Measurements from ENCODE around the gene CCL14. TPM values are rescaled to one million over a fixed set of nuclear protein-coding genes. Genes with fewer than 3 reads are reported as not detected.
A peak's percentile ranks its signal among the peaks of the same experiment; 100 is the strongest.

The CCL14 gene
- total RNA-seq, 4 donors from 2014 or later = 6.5 to 57.5 (median 38.0) TPM

GRCh38 chr17:36014946-36015345 is 28.4 kb upstream of the CCL14 start:
- Histone ChIP-seq H3K4me1 (no peaks in the 10 kb centered on the region), H3K27me3 (peaks cover 16% of the 10 kb centered on the region), H3K36me3 (no peaks in the 10 kb centered on the region), H3K27ac (no peak overlapping the region), H3K4me3 (no peak overlapping the region), H3K9me3 (peaks cover 0 to 20% (median 0%) of the 10 kb centered on the region in 3 donors)
- no peak for TF ChIP-seq CTCF (IDR thresholded peaks at IDR 0.05)
- no peak for TF ChIP-seq POLR2A (IDR thresholded peaks at IDR 0.05)
- TF ChIP-seq EP300 (IDR thresholded peaks at IDR 0.05) = no peak
- WGBS, 2 donors (ENCODE audit: low coverage in 1 of 2) = 52 to 56% methylated on average over 5 of the region's 5 CpGs
- no peak for ATAC-seq

DNA sequence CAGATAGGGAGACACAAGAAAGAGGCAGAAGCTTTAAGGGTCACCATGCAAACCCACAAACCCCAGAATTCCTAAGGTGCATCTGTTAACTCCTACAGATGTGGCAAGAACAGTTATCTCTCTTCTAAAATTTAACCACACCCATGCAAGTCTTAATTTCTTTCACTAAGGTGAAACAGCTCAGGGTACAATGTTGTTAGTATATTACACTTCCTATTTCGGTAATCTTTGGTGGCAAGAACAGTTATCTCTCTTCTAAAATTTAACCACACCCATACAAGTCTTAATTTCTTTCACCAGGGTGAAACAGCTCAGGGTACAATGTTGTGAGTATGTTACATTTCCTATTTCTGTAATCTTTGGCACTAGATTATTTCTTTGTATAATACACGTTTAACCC is 24.7 kb upstream of the CCL14 start:
- H3K27ac ChIP-seq = no peak overlapping the region
- no peak overlapping the region for H3K4me3 ChIP-seq
- H3K27me3 ChIP-seq = peaks cover 12% of the 10 kb centered on the region
- WGBS, 2 donors (ENCODE audit: low coverage in 1 of 2) = 52 to 73% methylated on average over 2 of the region's 2 CpGs
- no peaks in the 10 kb centered on the region for H3K4me1 ChIP-seq
- no peak for TF ChIP-seq POLR2AphosphoS5 (IDR thresholded peaks at IDR 0.05)
- no peak for TF ChIP-seq CTCF (IDR thresholded peaks at IDR 0.05)
- no peak for TF ChIP-seq POLR2A (IDR thresholded peaks at IDR 0.05)
- no peak for TF ChIP-seq EP300 (IDR thresholded peaks at IDR 0.05)
- no peak for ATAC-seq
- no peaks in the 10 kb centered on the region for H3K36me3 ChIP-seq
- H3K9me3 ChIP-seq = peaks cover 0 to 43% (median 0%) of the 10 kb centered on the region in 3 donors

- Histone ChIP-seq H3K36me3 (no peaks in the 10 kb centered on the region), H3K4me3 (no peak overlapping the region), H3K9me3 (peaks cover 0 to 43% (median 0%) of the 10 kb centered on the region in 3 donors), H3K27ac (no peak overlapping the region), H3K4me1 (no peaks in the 10 kb centered on the region), H3K27me3 (peaks cover 12% of the 10 kb centered on the region)
- WGBS, 2 donors (ENCODE audit: low coverage in 1 of 2) = 77 to 92% methylated on average over 5 to 11 of the region's 14 CpGs
- no peak for ATAC-seq
- TF ChIP-seq CTCF (IDR thresholded peaks at IDR 0.05) (peak in 1 of 4 experiments; percentile 13), POLR2A (IDR thresholded peaks at IDR 0.05) (no peak)
These were observed 22.6 kb upstream of the CCL14 start for GRCh38 chr17:36008998-36009665.

DNA sequence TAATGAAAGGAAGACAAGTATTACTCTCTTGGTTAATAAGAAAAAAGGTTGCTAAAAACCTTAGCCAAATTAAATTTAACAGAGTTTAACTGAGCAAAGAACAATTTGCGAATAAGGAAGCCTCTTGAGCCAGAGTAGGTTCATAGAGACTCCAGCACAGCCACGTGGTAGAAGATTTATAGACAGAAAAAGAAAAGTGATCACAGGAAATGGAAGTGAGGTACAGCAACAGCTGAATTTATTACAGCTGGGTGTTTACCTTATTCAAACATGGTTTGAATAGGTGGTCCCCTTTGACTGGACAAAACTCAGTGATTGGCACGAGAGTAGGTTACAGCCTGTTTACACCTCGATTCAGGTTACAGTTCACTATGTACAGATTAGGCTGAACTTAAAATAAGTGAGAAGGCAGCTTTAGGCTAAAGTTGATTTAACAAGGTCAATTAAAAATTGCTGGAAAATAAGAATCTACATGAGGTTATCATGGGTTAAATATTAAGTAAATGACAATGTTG is 18.1 kb upstream of the CCL14 start:
- H3K36me3 ChIP-seq = no peaks in the 10 kb centered on the region
- no peak overlapping the region for H3K4me3 ChIP-seq
- no peak for ATAC-seq
- no peaks in the 10 kb centered on the region for H3K27me3 ChIP-seq
- TF ChIP-seq EP300 (IDR thresholded peaks at IDR 0.05) (no peak), CTCF (IDR thresholded peaks at IDR 0.05) (no peak), POLR2A (IDR thresholded peaks at IDR 0.05) (no peak), POLR2AphosphoS5 (IDR thresholded peaks at IDR 0.05) (no peak)
- H3K9me3 ChIP-seq = peaks cover 0 to 20% (median 0%) of the 10 kb centered on the region in 3 donors
- no peaks in the 10 kb centered on the region for H3K4me1 ChIP-seq
- no peak overlapping the region for H3K27ac ChIP-seq
- 23 to 37% methylated on average over 2 to 4 of the region's 4 CpGs for WGBS, 2 donors (ENCODE audit: low coverage in 1 of 2)

- WGBS, 2 donors (ENCODE audit: low coverage in 1 of 2) = 65 to 90% methylated on average over 3 to 4 of the region's 7 CpGs
- TF ChIP-seq POLR2A (IDR thresholded peaks at IDR 0.05) = no peak
- TF ChIP-seq CTCF (IDR thresholded peaks at IDR 0.05) = no peak
- TF ChIP-seq EP300 (IDR thresholded peaks at IDR 0.05) = no peak
- no peak for TF ChIP-seq POLR2AphosphoS5 (IDR thresholded peaks at IDR 0.05)
- no peaks in the 10 kb centered on the region for H3K9me3 ChIP-seq
- no peak for ATAC-seq
- H3K4me3 ChIP-seq = no peak overlapping the region
- peaks cover 10% of the 10 kb centered on the region for H3K27me3 ChIP-seq
- H3K27ac ChIP-seq = no peak overlapping the region
- no peaks in the 10 kb centered on the region for H3K36me3 ChIP-seq
- H3K4me1 ChIP-seq = no peaks in the 10 kb centered on the region
These were observed 16.1 kb upstream of the CCL14 start for GRCh38 chr17:36002631-36003030.

Data from gastroesophageal sphincter (tissue), 4 donors.